ENCODE data around the gene ADGRV1. TPM values are rescaled to one million over a fixed set of nuclear protein-coding genes. Genes with fewer than 3 reads are reported as not detected.

The ADGRV1 gene
- total RNA-seq, 4 donors from 2014 or later = 129 to 158 (median 145) TPM

DNA sequence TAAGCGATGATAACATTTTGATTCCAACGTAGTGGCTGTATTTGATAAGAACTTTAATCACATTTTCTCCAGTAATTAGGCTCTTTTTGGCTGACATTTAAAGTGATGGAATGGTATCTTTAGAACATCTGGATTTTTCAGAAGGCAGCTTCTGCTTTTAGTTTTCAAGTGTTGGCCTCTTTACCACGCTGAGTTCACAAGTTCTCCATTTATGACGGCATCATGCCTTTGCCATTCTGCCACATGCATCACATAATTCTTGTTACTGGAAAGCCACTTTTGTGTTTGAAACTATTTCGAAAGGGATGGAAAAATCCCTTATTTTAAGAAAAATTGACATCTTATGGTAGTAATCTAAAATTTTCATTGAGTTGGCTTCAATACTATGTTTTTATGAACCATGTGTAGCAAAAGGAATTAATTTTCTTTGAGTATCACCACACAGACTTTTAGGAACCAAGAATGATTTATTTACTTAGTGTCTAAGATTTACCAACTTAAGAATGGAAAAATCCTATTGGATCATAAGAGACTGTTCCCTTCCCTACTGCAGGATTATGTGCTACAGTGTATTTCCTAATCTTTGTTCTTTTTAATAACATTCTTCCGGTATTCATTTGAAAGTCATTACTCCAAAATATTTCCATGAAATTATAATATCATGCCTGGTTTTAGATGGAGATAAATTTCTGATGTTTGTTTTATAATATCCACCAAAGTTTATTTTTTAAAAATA, 344.2 kb downstream of the ADGRV1 start:
- no peak overlapping the region for H3K27ac ChIP-seq
- peaks cover 6 to 9% of the 10 kb centered on the region in 2 donors for H3K4me1 ChIP-seq
- H3K36me3 ChIP-seq = no peaks in the 10 kb centered on the region
- WGBS, 2 donors = 73 to 87% methylated on average over 6 of the region's 6 CpGs
- DNase-seq = no peak
- no peaks in the 10 kb centered on the region for H3K27me3 ChIP-seq
- no peak for TF ChIP-seq POLR2A (IDR thresholded peaks at IDR 0.05)
- TF ChIP-seq, protein P1, sequence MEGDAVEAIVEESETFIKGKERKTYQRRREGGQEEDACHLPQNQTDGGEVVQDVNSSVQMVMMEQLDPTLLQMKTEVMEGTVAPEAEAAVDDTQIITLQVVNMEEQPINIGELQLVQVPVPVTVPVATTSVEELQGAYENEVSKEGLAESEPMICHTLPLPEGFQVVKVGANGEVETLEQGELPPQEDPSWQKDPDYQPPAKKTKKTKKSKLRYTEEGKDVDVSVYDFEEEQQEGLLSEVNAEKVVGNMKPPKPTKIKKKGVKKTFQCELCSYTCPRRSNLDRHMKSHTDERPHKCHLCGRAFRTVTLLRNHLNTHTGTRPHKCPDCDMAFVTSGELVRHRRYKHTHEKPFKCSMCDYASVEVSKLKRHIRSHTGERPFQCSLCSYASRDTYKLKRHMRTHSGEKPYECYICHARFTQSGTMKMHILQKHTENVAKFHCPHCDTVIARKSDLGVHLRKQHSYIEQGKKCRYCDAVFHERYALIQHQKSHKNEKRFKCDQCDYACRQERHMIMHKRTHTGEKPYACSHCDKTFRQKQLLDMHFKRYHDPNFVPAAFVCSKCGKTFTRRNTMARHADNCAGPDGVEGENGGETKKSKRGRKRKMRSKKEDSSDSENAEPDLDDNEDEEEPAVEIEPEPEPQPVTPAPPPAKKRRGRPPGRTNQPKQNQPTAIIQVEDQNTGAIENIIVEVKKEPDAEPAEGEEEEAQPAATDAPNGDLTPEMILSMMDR (IDR thresholded peaks at IDR 0.05) = no peak
- no peak overlapping the region for H3K4me3 ChIP-seq (replicated peaks in 1 of 3)
- no peaks in the 10 kb centered on the region for H3K9me3 ChIP-seq
- intact Hi-C loops (cut with DNase I) = no loop called here

GRCh38 chr5:90909101-90909503, 350.5 kb downstream of the ADGRV1 start:
- Histone ChIP-seq H3K4me3 (replicated peaks in 1 of 3) (no peak overlapping the region), H3K27me3 (no peaks in the 10 kb centered on the region), H3K27ac (peak overlapping the region; percentile 83 to 95 (median 94)), H3K4me1 (peaks cover 17 to 18% of the 10 kb centered on the region in 2 donors), H3K36me3 (no peaks in the 10 kb centered on the region), H3K9me3 (no peaks in the 10 kb centered on the region)
- intact Hi-C loops (cut with DNase I) = no loop called here
- peak; percentile 11 to 33 for DNase-seq
- TF ChIP-seq, protein P1 (IDR thresholded peaks at IDR 0.05) = no peak
- TF ChIP-seq POLR2A (IDR thresholded peaks at IDR 0.05) = no peak
- WGBS, 2 donors = 21 to 27% methylated on average over 3 of the region's 3 CpGs

GRCh38 chr5:90909940-90910339, 351.3 kb downstream of the ADGRV1 start:
- 36 to 52% methylated on average over 6 of the region's 6 CpGs for WGBS, 2 donors
- peak in 1 of 2 donors; percentile 68 for TF ChIP-seq POLR2A (IDR thresholded peaks at IDR 0.05)
- TF ChIP-seq, protein P1 (IDR thresholded peaks at IDR 0.05) = peak in 1 of 6 experiments; percentile 25
- peaks cover 23 to 24% of the 10 kb centered on the region in 2 donors for H3K4me1 ChIP-seq
- no peaks in the 10 kb centered on the region for H3K27me3 ChIP-seq
- no peak overlapping the region for H3K4me3 ChIP-seq (replicated peaks in 1 of 3)
- no peaks in the 10 kb centered on the region for H3K9me3 ChIP-seq
- no peaks in the 10 kb centered on the region for H3K36me3 ChIP-seq
- peak overlapping the region; percentile 83 to 95 (median 94) for H3K27ac ChIP-seq
- peak; percentile 69 to 70 for DNase-seq
- intact Hi-C loops (cut with DNase I) = no loop called here

DNA sequence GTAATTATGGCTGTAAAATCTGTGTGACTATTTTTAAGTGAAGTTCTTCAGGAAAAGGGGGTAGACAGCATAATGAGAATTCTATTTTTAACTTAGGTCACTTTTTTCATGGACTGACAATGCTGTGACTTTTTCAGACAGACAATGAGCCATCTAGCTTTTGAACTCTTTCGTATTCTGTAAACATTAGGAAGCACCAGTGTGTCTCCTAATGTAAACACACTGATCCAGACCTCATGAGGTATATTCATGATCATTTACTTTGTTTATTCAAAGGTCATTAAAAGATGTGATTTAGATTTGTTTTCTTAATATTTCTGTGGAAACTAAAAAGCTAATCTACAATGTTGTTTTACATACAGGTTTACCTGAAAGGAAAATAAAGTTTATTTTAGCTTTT, 352.6 kb downstream of the ADGRV1 start:
- Histone ChIP-seq H3K9me3 (no peaks in the 10 kb centered on the region), H3K27ac (peak overlapping the region; percentile 83 to 94 (median 90)), H3K4me1 (peaks cover 34 to 35% of the 10 kb centered on the region in 2 donors), H3K36me3 (no peaks in the 10 kb centered on the region), H3K4me3 (replicated peaks in 1 of 3) (no peak overlapping the region), H3K27me3 (no peaks in the 10 kb centered on the region)
- DNase-seq = no peak
- intact Hi-C loops (cut with DNase I) = no loop called here
- 64 to 69% methylated on average over 1 of the region's 1 CpG for WGBS, 2 donors
- TF ChIP-seq, protein P1 (IDR thresholded peaks at IDR 0.05) = no peak
- no peak for TF ChIP-seq POLR2A (IDR thresholded peaks at IDR 0.05)

GRCh38 chr5:90912476-90912875, 353.9 kb downstream of the ADGRV1 start:
- WGBS, 2 donors = 95 to 96% methylated on average over 4 of the region's 4 CpGs
- H3K27me3 ChIP-seq = no peaks in the 10 kb centered on the region
- H3K4me3 ChIP-seq (replicated peaks in 1 of 3) = no peak overlapping the region

More at GRCh38 chr5:90912476-90912875, 353.9 kb downstream of the ADGRV1 start:
- TF ChIP-seq POLR2A (IDR thresholded peaks at IDR 0.05) = no peak
- TF ChIP-seq, protein P1 (IDR thresholded peaks at IDR 0.05) = no peak
- Histone ChIP-seq H3K9me3 (no peaks in the 10 kb centered on the region), H3K27ac (peak overlapping the region in 1 of 3 donors; percentile 94), H3K36me3 (no peaks in the 10 kb centered on the region), H3K4me1 (peaks cover 41 to 43% of the 10 kb centered on the region in 2 donors)
- DNase-seq = no peak
- intact Hi-C loops (cut with DNase I) = no loop called here

All from thyroid gland (tissue), 4 donors.